CD4-positive, alpha-beta memory T cell (primary cell): ENCODE results near the gene EFCAB12. TPM values are rescaled to one million over a fixed set of nuclear protein-coding genes. Genes with fewer than 3 reads are reported as not detected.
A peak's percentile ranks its signal among the peaks of the same experiment; 100 is the strongest.
"Not testable (repeated sequence)": the region's sequence is repeated elsewhere in the genome, so short reads cannot be mapped to it uniquely, and the experiment has no call there.

Experiments used
- CTCF ChIA-PET: fragments of 350-600 bp; sonication (Branson Sonifier 250); formaldehyde crosslinking; loops from one replicate; lab custom pipeline; 2021; ENCODE audit warnings: inconsistent platforms; ENCODE audit not compliant: partially characterized antibody; lab: Charles Lee
- POLR2A ChIA-PET: fragments of 350-600 bp; sonication (Branson Sonifier 250); formaldehyde crosslinking; loops from one replicate; lab custom pipeline; 2021; ENCODE audit not compliant: partially characterized antibody; lab: Charles Lee
- DNase-seq, 5 donors: peaks; one replicate each; pipeline versions ENCODE4 v3.0.0 to v3.0.0-alpha.2; 2020 to 2022; ENCODE audit warnings: mixed read lengths in 1 of 5
- H3K27ac ChIP-seq: one replicate; pipeline ENCODE4 v1.7.0; 2013; ENCODE audit warnings: low read depth, low read length
- H3K27me3 ChIP-seq: 2 replicates; pipeline ENCODE4 v1.7.0; 2013; ENCODE audit warnings: mild to moderate bottlenecking, low read length, moderate library complexity; ENCODE audit not compliant: insufficient read depth
- H3K36me3 ChIP-seq: 2 replicates; pipeline ENCODE4 v1.7.0; 2013; ENCODE audit warnings: mild to moderate bottlenecking, low read length, moderate library complexity; ENCODE audit not compliant: insufficient read depth
- H3K4me1 ChIP-seq: 2 replicates; pipeline ENCODE4 v1.7.0; 2013; ENCODE audit warnings: mild to moderate bottlenecking, low read length, moderate library complexity; ENCODE audit not compliant: insufficient read depth
- H3K4me3 ChIP-seq, 2 donors: one replicate each; pipeline ENCODE4 v1.7.0; 2013; ENCODE audit warnings: low read length in 2 of 2, mild to moderate bottlenecking in 1 of 2
- H3K9me3 ChIP-seq, 2 donors: one replicate each; pipeline ENCODE4 v1.7.0; 2013; ENCODE audit warnings: low read length in 2 of 2, control low read depth in 1 of 2; ENCODE audit not compliant: control insufficient read depth in 1 of 2
- H3K27ac Mint-ChIP-seq, 7 donors: one replicate each; pipeline ENCODE4 v1.8.0; 2020 to 2021; ENCODE audit warnings: mixed read lengths in 7 of 7, mild to moderate bottlenecking in 6 of 7, inconsistent platforms in 3 of 7, moderate library complexity in 3 of 7
- H3K27me3 Mint-ChIP-seq, 2 donors: one replicate each; pipeline ENCODE4 v1.8.0; 2020 to 2021; ENCODE audit warnings: mixed read lengths in 2 of 2
- H3K36me3 Mint-ChIP-seq, 2 donors: one replicate each; pipeline ENCODE4 v1.8.0; 2020 to 2021; ENCODE audit warnings: mixed read lengths in 2 of 2, inconsistent platforms in 1 of 2, mild to moderate bottlenecking in 1 of 2
- H3K4me1 Mint-ChIP-seq, 4 donors: one replicate each; pipeline ENCODE4 v1.8.0; 2020 to 2021; ENCODE audit warnings: mixed read lengths in 4 of 4, mild to moderate bottlenecking in 1 of 4
- H3K4me3 Mint-ChIP-seq, 8 donors: one replicate each; pipeline ENCODE4 v1.8.0; 2020 to 2021; ENCODE audit warnings: mixed read lengths in 8 of 8, mild to moderate bottlenecking in 7 of 8, moderate library complexity in 6 of 8, inconsistent platforms in 3 of 8
- H3K9me3 Mint-ChIP-seq, 8 donors: one replicate each; pipeline ENCODE4 v1.8.0; 2020 to 2021; ENCODE audit warnings: mixed read lengths in 8 of 8, mild to moderate bottlenecking in 5 of 8, inconsistent platforms in 3 of 8, moderate library complexity in 1 of 8
- intact Hi-C: fragments of 100-400 bp; cut with micrococcal nuclease; formaldehyde crosslinking; loops from one replicate; pipeline ENCODE4 v1.15.1; 2023
- polyA plus RNA-seq, 2 donors: library from polyadenylated mRNA; unstranded; fragments of 300-500 nt; fragmentation: Illumina TruSeq; gene quantifications; one replicate each; pipeline ENCODE4 v1.2.3, GENCODE V29; 2021
- total RNA-seq, 2 experiments: library from RNA; stranded (reverse); gene quantifications; one replicate each; pipeline ENCODE4 v1.2.3, GENCODE V29; 2021

The EFCAB12 gene
- total and polyA plus RNA-seq, 4 experiments from 2014 or later = 0.09 to 1.6 (median 1.5) TPM; not detected in 1

- Mint-ChIP-seq H3K4me1 (peaks cover 21 to 51% (median 30%) of the 10 kb centered on the region in 4 donors), H3K27ac (peak overlapping the region; percentile 98 to 100 (median 99)), H3K9me3 (no peaks in the 10 kb centered on the region), H3K36me3 (peaks cover 9 to 34% of the 10 kb centered on the region in 2 donors), H3K27me3 (no peaks in the 10 kb centered on the region), H3K4me3 (peak overlapping the region; percentile 97 to 100 (median 98))
- Histone ChIP-seq H3K9me3 (no peaks in the 10 kb centered on the region), H3K36me3 (peaks cover 5% of the 10 kb centered on the region), H3K27ac (peak overlapping the region; percentile 70), H3K4me1 (peaks cover 28% of the 10 kb centered on the region), H3K27me3 (no peaks in the 10 kb centered on the region), H3K4me3 (peak overlapping the region; percentile 83 to 95)
- ChIA-PET POLR2A (interaction anchor here (1.2 to 1.6 kb wide), 4 partner anchors 28 to 120 kb away, joined by 3 to 18 read pairs (median 8); partner anchors contain the start of genes EFCAB12, IFT122 and MBD4), CTCF (interaction anchor here (0.6 to 3.3 kb wide), 18 partner anchors 9 to 480 kb away, joined by 3 to 17 read pairs (median 4); partner anchors contain the start of genes EFCAB12, IFT122 and MBD4)
- intact Hi-C loops = loop anchor here (1.0 kb wide), 3 partner anchors 28 to 122 kb away; partner anchors contain the start of genes EFCAB12, HMCES and IFT122
- DNase-seq = no peak
Measured at GRCh38 chr3:129399895-129400357, 28.5 kb downstream of the EFCAB12 start.

GRCh38 chr3:129399145-129399894, 29.1 kb downstream of the EFCAB12 start:
- Histone ChIP-seq H3K36me3 (peaks cover 5% of the 10 kb centered on the region), H3K4me1 (peaks cover 28% of the 10 kb centered on the region), H3K4me3 (peak overlapping the region; percentile 83 to 95), H3K27me3 (no peaks in the 10 kb centered on the region), H3K9me3 (no peaks in the 10 kb centered on the region), H3K27ac (peak overlapping the region; percentile 70)
- Mint-ChIP-seq H3K4me1 (peaks cover 21 to 55% (median 32%) of the 10 kb centered on the region in 4 donors), H3K9me3 (no peaks in the 10 kb centered on the region), H3K4me3 (peak overlapping the region; percentile 97 to 100 (median 98)), H3K36me3 (peaks cover 14 to 40% of the 10 kb centered on the region in 2 donors), H3K27ac (peak overlapping the region; percentile 98 to 100 (median 99)), H3K27me3 (no peaks in the 10 kb centered on the region)
- peak; percentile 83 to 88 (median 84) for DNase-seq
- intact Hi-C loops = loop anchor here (1.0 kb wide), 3 partner anchors 29 to 121 kb away; partner anchors contain the start of genes EFCAB12, HMCES and IFT122
- POLR2A ChIA-PET = interaction anchor here (1.2 to 1.6 kb wide), 4 partner anchors 29 to 120 kb away, joined by 3 to 18 read pairs (median 8); partner anchors contain the start of genes EFCAB12, IFT122 and MBD4
- CTCF ChIA-PET = interaction anchor here (0.6 to 3.3 kb wide), 18 partner anchors 9 to 481 kb away, joined by 3 to 17 read pairs (median 4); partner anchors contain the start of genes EFCAB12, IFT122 and MBD4

GRCh38 chr3:129398803-129399144, 29.7 kb downstream of the EFCAB12 start:
- Histone ChIP-seq H3K36me3 (peaks cover 5% of the 10 kb centered on the region), H3K27me3 (no peaks in the 10 kb centered on the region), H3K9me3 (no peaks in the 10 kb centered on the region), H3K4me1 (peaks cover 28% of the 10 kb centered on the region), H3K27ac (peak overlapping the region; percentile 70), H3K4me3 (peak overlapping the region; percentile 83 to 95)
- Mint-ChIP-seq H3K9me3 (no peaks in the 10 kb centered on the region), H3K36me3 (peaks cover 18 to 42% of the 10 kb centered on the region in 2 donors), H3K27me3 (no peaks in the 10 kb centered on the region), H3K4me3 (peak overlapping the region; percentile 97 to 100 (median 98)), H3K27ac (peak overlapping the region; percentile 98 to 100 (median 99)), H3K4me1 (peaks cover 21 to 55% (median 32%) of the 10 kb centered on the region in 4 donors)
- CTCF ChIA-PET = interaction anchor here (1.2 to 2.1 kb wide), 6 partner anchors 15 to 429 kb away, joined by 3 to 17 read pairs (median 6); no protein-coding TSS in a partner anchor
- POLR2A ChIA-PET = no interaction called here
- DNase-seq = peak in 1 of 5 donors; percentile 7
- intact Hi-C loops = loop anchor here (1.0 kb wide), 3 partner anchors 30 to 120 kb away; partner anchors contain the start of genes EFCAB12, HMCES and IFT122

GRCh38 chr3:129393760-129394564, 34.5 kb downstream of the EFCAB12 start:
- H3K27ac ChIP-seq, H3K27me3 Mint-ChIP-seq, H3K4me3 ChIP-seq, H3K4me3 Mint-ChIP-seq, H3K27ac Mint-ChIP-seq, POLR2A ChIA-PET, intact Hi-C loops, H3K9me3 Mint-ChIP-seq, H3K9me3 ChIP-seq, H3K27me3 ChIP-seq, DNase-seq: not testable (repeated sequence)
- Mint-ChIP-seq H3K4me1 (peaks cover 21 to 41% (median 26%) of the 10 kb centered on the region in 4 donors), H3K36me3 (peaks cover 31 to 71% of the 10 kb centered on the region in 2 donors)
- Histone ChIP-seq H3K36me3 (peaks cover 31% of the 10 kb centered on the region), H3K4me1 (peaks cover 22% of the 10 kb centered on the region)
- CTCF ChIA-PET = interaction anchor here (1.1 kb wide), 1 partner anchor 10 kb away, joined by 6 read pairs; no protein-coding TSS in a partner anchor

GRCh38 chr3:129393271-129393670, 35.2 kb downstream of the EFCAB12 start:
- POLR2A ChIA-PET = no interaction called here
- H3K36me3 ChIP-seq = peaks cover 31% of the 10 kb centered on the region
- peaks cover 37 to 73% of the 10 kb centered on the region in 2 donors for H3K36me3 Mint-ChIP-seq
- CTCF ChIA-PET = no interaction called here
- no peaks in the 10 kb centered on the region for H3K9me3 ChIP-seq
- H3K27ac Mint-ChIP-seq = no peak overlapping the region
- intact Hi-C loops = no loop called here
- peaks cover 16% of the 10 kb centered on the region for H3K4me1 ChIP-seq
- DNase-seq = no peak
- H3K27ac ChIP-seq = no peak overlapping the region
- no peaks in the 10 kb centered on the region for H3K27me3 ChIP-seq
- no peaks in the 10 kb centered on the region for H3K9me3 Mint-ChIP-seq
- no peak overlapping the region for H3K4me3 Mint-ChIP-seq
- H3K27me3 Mint-ChIP-seq = no peaks in the 10 kb centered on the region
- H3K4me1 Mint-ChIP-seq = peaks cover 18 to 35% (median 19%) of the 10 kb centered on the region in 4 donors
- no peak overlapping the region for H3K4me3 ChIP-seq

GRCh38 chr3:129392106-129392887, 36.1 kb downstream of the EFCAB12 start:
- peaks cover 31% of the 10 kb centered on the region for H3K36me3 ChIP-seq
- CTCF ChIA-PET = interaction anchor here (0.6 kb wide), 1 partner anchor 10 kb away, joined by 3 read pairs; no protein-coding TSS in a partner anchor
- H3K4me3 ChIP-seq, H3K27ac Mint-ChIP-seq, H3K9me3 Mint-ChIP-seq, H3K9me3 ChIP-seq, POLR2A ChIA-PET, DNase-seq, H3K27me3 Mint-ChIP-seq, intact Hi-C loops, H3K4me3 Mint-ChIP-seq, H3K27ac ChIP-seq, H3K27me3 ChIP-seq, H3K4me1 ChIP-seq: not testable (repeated sequence)
- Mint-ChIP-seq H3K4me1 (peaks cover 9 to 26% (median 11%) of the 10 kb centered on the region in 4 donors), H3K36me3 (peaks cover 47 to 80% of the 10 kb centered on the region in 2 donors)
